Aorta (tissue), 5 donors: ENCODE measurements around the gene TTC33. TPM values are rescaled to one million over a fixed set of nuclear protein-coding genes. Genes with fewer than 3 reads are reported as not detected.
"Not testable (repeated sequence)": the region's sequence is repeated elsewhere in the genome, so short reads cannot be mapped to it uniquely, and the experiment has no call there.

Experiments
- ATAC-seq: fragments of 200-7000 bp; cut with Tn5 transposase; one replicate; pipeline ENCODE4 v1.9.1; 2022; ENCODE audit warnings: moderate library complexity; ENCODE audit not compliant: low FRiP score
- DNase-seq, 2 donors: peaks; one replicate each; pipeline ENCODE4 v3.0.0-alpha.2; 2020
- H3K27ac ChIP-seq, 2 donors: one replicate each; pipeline ENCODE4 v1.5.1; 2013; ENCODE audit warnings: low read length in 2 of 2, mild to moderate bottlenecking in 2 of 2, moderate library complexity in 2 of 2, control low read depth in 1 of 2, inconsistent platforms in 1 of 2, low read depth in 1 of 2
- H3K27me3 ChIP-seq, 2 donors: one replicate each; pipeline ENCODE4 v1.6.1; 2013; ENCODE audit warnings: control low read depth in 1 of 2, low read length in 1 of 2, mild to moderate bottlenecking in 1 of 2, moderate library complexity in 1 of 2; ENCODE audit not compliant: insufficient read depth in 2 of 2, control insufficient read depth in 1 of 2
- H3K36me3 ChIP-seq, 2 donors: one replicate each; pipeline ENCODE4 v1.6.1; 2013; ENCODE audit warnings: control low read depth in 1 of 2, low read length in 1 of 2, mild to moderate bottlenecking in 1 of 2; ENCODE audit not compliant: insufficient read depth in 2 of 2, control insufficient read depth in 1 of 2
- H3K4me1 ChIP-seq, 2 donors: one replicate each; pipeline ENCODE4 v1.6.1; 2013; ENCODE audit warnings: low read length in 2 of 2, control low read depth in 1 of 2, mild to moderate bottlenecking in 1 of 2, moderate library complexity in 1 of 2; ENCODE audit not compliant: insufficient read depth in 2 of 2, control insufficient read depth in 1 of 2
- H3K4me3 ChIP-seq, 2 donors: one replicate each; pipeline ENCODE4 v1.5.1; 2013; ENCODE audit warnings: low read length in 2 of 2, control low read depth in 1 of 2, mild to moderate bottlenecking in 1 of 2
- H3K9me3 ChIP-seq: one replicate; pipeline ENCODE4 v1.6.1; 2013; ENCODE audit warnings: mild to moderate bottlenecking, low read length; ENCODE audit not compliant: control insufficient read depth
- WGBS, 2 donors: extraction: QIAGEN DNeasy Blood & Tissue Kit; methylation state at CpG; one replicate each; pipeline ENCODE4 v1.1.7; 2013; 5-methylcytosine and 5-hydroxymethylcytosine counted together
- intact Hi-C, 2 donors: fragments of 100-400 bp; cut with DNase I; formaldehyde crosslinking; loops; one replicate each; pipeline versions ENCODE4 v1.14.2 to v1.15.0; 2022
- polyA plus RNA-seq, 2 donors: library from polyadenylated mRNA; stranded (reverse); fragments of 200-250 nt; gene quantifications; one replicate each; pipeline ENCODE4 v1.2.3, GENCODE V29; 2013
- total RNA-seq, 2 donors: library from RNA; stranded (reverse); fragmentation: NEBNext Ultra II Directional; extraction: Animal tissue kit (Norgen Biotek cat#: 25700); gene quantifications; one replicate each; pipeline ENCODE4 v1.2.1, GENCODE V29; 2021
- donor health status: healthy with polysubstance abuse.
- donor health status: Bipolar disorder and iron deficiency.
- donor health status: DM: no; HTN: no; CAD: no.
- donor health status: DM: no; HTN: no; CAD: no.
- donor health status: DM: yes; HTN: yes; CAD: no.

Gene TTC33
- total and polyA plus RNA-seq, 4 donors: 11.9 to 19.4 (median 15.8) TPM

DNA sequence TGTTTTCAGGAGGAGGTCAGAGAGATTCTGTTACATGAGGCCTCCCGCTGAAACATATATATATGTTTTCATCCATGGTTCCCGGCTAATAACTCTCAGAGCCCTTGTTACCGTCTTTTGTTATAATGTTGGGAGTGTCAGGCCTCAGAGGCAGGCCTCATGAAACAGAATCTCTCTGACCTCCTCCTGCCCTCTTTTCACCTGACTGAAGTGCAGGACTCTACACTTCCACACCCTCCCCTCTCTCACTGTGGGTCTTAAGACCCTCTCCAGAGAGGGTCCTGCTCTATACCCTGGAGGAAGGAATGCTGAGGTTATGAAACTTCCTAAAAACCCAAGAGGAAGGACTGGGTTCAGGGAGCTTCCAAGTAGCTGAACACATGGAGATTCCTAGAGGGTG lies 104.6 kb downstream of the TTC33 start:
- H3K27ac ChIP-seq: no peak overlapping the region
- DNase-seq (no peak), ATAC-seq (no peak)
- no peaks in the 10 kb centered on the region for H3K4me1 ChIP-seq
- intact Hi-C loops: no loop called here
- no peaks in the 10 kb centered on the region for H3K36me3 ChIP-seq
- H3K4me3 ChIP-seq: no peak overlapping the region
- 95% methylated on average over 3 of the region's 3 CpGs for WGBS, 2 donors
- no peaks in the 10 kb centered on the region for H3K9me3 ChIP-seq
- H3K27me3 ChIP-seq: no peaks in the 10 kb centered on the region

DNA sequence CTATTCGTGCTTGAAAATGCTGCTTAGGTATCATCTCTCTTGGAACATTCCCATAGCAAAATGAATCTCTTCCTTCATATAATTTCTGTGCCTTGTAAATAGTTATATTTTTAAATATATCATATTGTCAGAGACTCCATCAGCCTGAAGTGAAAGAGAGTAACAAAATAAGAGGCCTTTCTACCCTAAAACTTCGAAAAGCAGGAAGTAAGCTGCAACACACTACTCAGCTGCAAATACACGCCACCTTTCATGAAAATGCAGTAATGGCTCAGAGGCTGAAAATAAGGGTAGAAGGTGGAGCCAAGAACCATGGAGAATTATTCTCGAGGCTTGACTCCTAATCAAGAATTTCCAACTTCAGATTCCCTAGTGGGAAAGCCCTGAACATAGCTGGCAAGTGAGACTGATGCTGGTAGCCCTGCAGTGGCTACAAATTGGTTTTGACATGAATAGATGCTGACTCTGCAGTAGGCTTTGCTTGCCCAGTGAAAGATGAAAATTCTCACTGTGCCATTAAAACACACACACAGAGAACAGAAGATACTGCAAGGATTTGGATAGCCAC lies 106.2 kb downstream of the TTC33 start:
- ATAC-seq: no peak
- WGBS, 2 donors: 66 to 67% methylated on average over 4 of the region's 4 CpGs
- Histone ChIP-seq H3K4me3 (no peak overlapping the region), H3K27ac (no peak overlapping the region), H3K27me3 (no peaks in the 10 kb centered on the region), H3K4me1 (no peaks in the 10 kb centered on the region), H3K36me3 (no peaks in the 10 kb centered on the region), H3K9me3 (no peaks in the 10 kb centered on the region)
- intact Hi-C loops: no loop called here
- DNase-seq: no peak

GRCh38 chr5:40648150-40648549 lies 107.6 kb downstream of the TTC33 start:
- no peak for DNase-seq
- intact Hi-C loops: no loop called here
- no peaks in the 10 kb centered on the region for H3K9me3 ChIP-seq
- no peak overlapping the region for H3K4me3 ChIP-seq
- no peak for ATAC-seq
- H3K4me1 ChIP-seq: no peaks in the 10 kb centered on the region
- no peaks in the 10 kb centered on the region for H3K36me3 ChIP-seq
- no peaks in the 10 kb centered on the region for H3K27me3 ChIP-seq
- WGBS, 2 donors: 73 to 90% methylated on average over 1 of the region's 1 CpG
- H3K27ac ChIP-seq: no peak overlapping the region

DNA sequence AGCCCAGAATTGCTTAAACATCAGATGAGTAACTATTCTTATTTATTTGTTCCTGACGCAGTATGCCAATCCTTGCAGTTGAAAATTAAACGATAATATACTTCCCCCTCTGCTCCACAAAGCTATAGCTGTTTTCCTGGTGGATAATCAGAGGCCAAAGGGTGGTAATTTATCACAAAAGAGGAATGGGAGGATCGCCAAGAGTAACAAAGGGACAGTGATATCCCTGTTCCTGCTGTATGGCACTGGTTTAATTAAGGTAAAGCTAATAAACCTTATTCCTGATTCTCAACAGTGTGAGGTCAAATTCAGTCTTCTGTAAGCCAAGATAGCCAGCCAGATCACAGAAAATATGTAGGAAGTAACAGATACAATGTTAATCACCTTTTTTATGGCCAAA lies 109.5 kb downstream of the TTC33 start:
- Histone ChIP-seq H3K36me3 (no peaks in the 10 kb centered on the region), H3K27me3 (no peaks in the 10 kb centered on the region), H3K4me1 (no peaks in the 10 kb centered on the region), H3K4me3 (no peak overlapping the region), H3K27ac (no peak overlapping the region), H3K9me3 (no peaks in the 10 kb centered on the region)
- 35% methylated on average over 3 of the region's 3 CpGs for WGBS, 2 donors
- DNase-seq (no peak), ATAC-seq (no peak)
- intact Hi-C loops: no loop called here

- H3K36me3 ChIP-seq, ATAC-seq, DNase-seq, H3K4me1 ChIP-seq, intact Hi-C loops, H3K27me3 ChIP-seq, H3K4me3 ChIP-seq, H3K27ac ChIP-seq, H3K9me3 ChIP-seq: not testable (repeated sequence)
- WGBS, 2 donors: 93 to 94% methylated on average over 1 of the region's 1 CpG
Measured at GRCh38 chr5:40639531-40639930, 116.2 kb downstream of the TTC33 start.

DNA sequence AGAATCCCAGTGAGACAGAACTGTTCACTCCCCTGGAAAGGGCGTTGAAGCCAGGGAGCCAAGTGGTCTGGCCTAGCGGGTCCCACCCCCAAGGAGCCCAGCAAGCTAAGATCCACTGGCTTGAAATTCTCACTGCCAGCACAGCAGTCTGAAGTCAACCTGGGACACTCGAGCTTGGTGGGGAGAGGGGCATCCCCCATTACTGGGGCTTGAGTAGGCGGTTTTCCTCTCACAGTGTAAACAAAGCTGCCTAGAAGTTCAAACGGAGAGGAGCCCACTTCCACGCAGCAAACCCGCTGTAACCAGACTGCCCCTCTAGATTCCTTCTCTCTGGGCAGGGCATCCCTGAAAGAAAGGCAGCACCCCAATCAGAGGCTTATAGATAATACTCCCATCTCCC lies 121.2 kb downstream of the TTC33 start:
- WGBS, 2 donors: 65 to 81% methylated on average over 7 of the region's 7 CpGs
- Histone ChIP-seq H3K27ac (no peak overlapping the region), H3K27me3 (no peaks in the 10 kb centered on the region), H3K36me3 (no peaks in the 10 kb centered on the region), H3K4me1 (no peaks in the 10 kb centered on the region), H3K9me3 (no peaks in the 10 kb centered on the region), H3K4me3 (no peak overlapping the region)
- intact Hi-C loops: no loop called here
- no peak for DNase-seq
- no peak for ATAC-seq

DNA sequence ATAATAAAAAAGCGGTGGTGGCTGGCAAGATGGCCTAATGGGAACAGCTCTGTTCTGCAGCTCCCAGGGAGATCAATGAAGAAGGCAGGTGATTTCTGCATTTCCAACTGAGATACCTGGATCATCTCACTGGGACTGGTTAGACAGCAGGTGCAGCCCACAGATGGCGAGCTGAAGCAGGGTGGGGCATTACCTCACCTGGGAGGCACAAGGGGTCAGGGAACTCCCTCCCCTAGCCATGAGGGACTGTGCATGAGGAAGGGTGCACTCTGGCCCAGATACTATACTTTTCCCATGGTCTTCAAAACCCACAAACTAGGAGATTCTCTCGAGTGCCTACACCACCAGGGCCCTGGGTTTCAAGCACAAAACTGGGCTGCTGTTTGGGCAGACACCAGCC lies 121.6 kb downstream of the TTC33 start:
- Histone ChIP-seq H3K27ac (no peak overlapping the region), H3K27me3 (no peaks in the 10 kb centered on the region), H3K4me1 (no peaks in the 10 kb centered on the region), H3K9me3 (no peaks in the 10 kb centered on the region), H3K36me3 (no peaks in the 10 kb centered on the region), H3K4me3 (no peak overlapping the region)
- ATAC-seq (no peak), DNase-seq (no peak)
- intact Hi-C loops: no loop called here
- 67 to 69% methylated on average over 3 of the region's 3 CpGs for WGBS, 2 donors

GRCh38 chr5:40631236-40631635 lies 124.5 kb downstream of the TTC33 start:
- no peaks in the 10 kb centered on the region for H3K4me1 ChIP-seq
- DNase-seq (no peak), ATAC-seq (no peak)
- 68 to 72% methylated on average over 7 of the region's 7 CpGs for WGBS, 2 donors
- no peak overlapping the region for H3K4me3 ChIP-seq
- H3K36me3 ChIP-seq: no peaks in the 10 kb centered on the region
- no peaks in the 10 kb centered on the region for H3K27me3 ChIP-seq
- no peaks in the 10 kb centered on the region for H3K9me3 ChIP-seq
- intact Hi-C loops: no loop called here
- H3K27ac ChIP-seq: no peak overlapping the region

- H3K9me3 ChIP-seq: no peaks in the 10 kb centered on the region
- H3K27me3 ChIP-seq: no peaks in the 10 kb centered on the region
- DNase-seq (no peak), ATAC-seq (no peak)
- no peak overlapping the region for H3K27ac ChIP-seq
- no peak overlapping the region for H3K4me3 ChIP-seq
- intact Hi-C loops: no loop called here
- H3K36me3 ChIP-seq: no peaks in the 10 kb centered on the region
- H3K4me1 ChIP-seq: no peaks in the 10 kb centered on the region
Measured at GRCh38 chr5:40630126-40630525, 125.6 kb downstream of the TTC33 start.
